SK-N-SH (cell line): ENCODE results near the gene CLDN10.

Source experiments
- CHD2 ChIP-seq: fragments of 150-350 bp; IDR thresholded peaks from 2 replicates; pipeline ENCODE4 v1.6.1; 2018; ENCODE audit warnings: low read length; ENCODE audit not compliant: partially characterized antibody
- CTCF ChIP-seq: fragments of 200-600 bp; sonication (generic); IDR thresholded peaks from 2 replicates; pipeline ENCODE4 v1.6.1; 2017; ENCODE audit warnings: antibody characterized with exemption, mild to moderate bottlenecking, moderate library complexity
- GABPA ChIP-seq: IDR thresholded peaks from 2 replicates; pipeline ENCODE4 v1.4.0; 2012; ENCODE audit warnings: low read depth, mild to moderate bottlenecking
- TCF12 ChIP-seq: IDR thresholded peaks from 2 replicates; pipeline ENCODE4 v1.4.0; 2012
- USF2 ChIP-seq: fragments of 150-350 bp; IDR thresholded peaks from 2 replicates; pipeline ENCODE4 v1.6.1; 2017; ENCODE audit warnings: antibody characterized with exemption, low read length, low read depth, borderline replicate concordance

- TF ChIP-seq GABPA (no peak), CTCF (no peak), TCF12 (no peak), USF2 (no peak), CHD2 (no peak)
Measured at GRCh38 chr13:95523598-95523997, 28.9 kb upstream of the CLDN10 start.
